DND-41 (cell line): ENCODE results near the gene KIAA1210.

Experiments used
- ATAC-seq: fragments of 200-7000 bp; cut with Tn5 transposase; 3 replicates; pipeline ENCODE4 v1.9.1; 2021; ENCODE audit warnings: low read depth; ENCODE audit not compliant: insufficient read depth
- DNase-seq: peaks from one replicate; pipeline ENCODE4 v3.0.0-alpha.2; 2020
- H2AFZ ChIP-seq: 2 replicates; pipeline ENCODE4 v1.6.0; 2012; ENCODE audit warnings: low read depth, low read length
- H3K27ac ChIP-seq: 2 replicates; pipeline ENCODE4 v1.5.1; 2012; ENCODE audit warnings: low read length, inconsistent platforms
- H3K27me3 ChIP-seq: fragments of 200-600 bp; sonication (generic); 2 replicates; pipeline ENCODE4 v1.6.0; 2012; ENCODE audit warnings: low read length, mild to moderate bottlenecking, inconsistent platforms; ENCODE audit not compliant: insufficient read depth, poor library complexity
- H3K36me3 ChIP-seq: 2 replicates; pipeline ENCODE4 v1.5.1; 2012; ENCODE audit warnings: low read length, inconsistent platforms; ENCODE audit not compliant: insufficient read depth
- H3K4me1 ChIP-seq: 2 replicates; pipeline ENCODE4 v1.5.1; 2012; ENCODE audit warnings: mild to moderate bottlenecking, low read length; ENCODE audit not compliant: insufficient read depth
- H3K4me2 ChIP-seq: 2 replicates; pipeline ENCODE4 v1.6.0; 2012; ENCODE audit warnings: mild to moderate bottlenecking, moderate library complexity, low read length, inconsistent platforms; ENCODE audit not compliant: insufficient read depth
- H3K4me3 ChIP-seq, 2 experiments: fragments of 200-600 bp in 1 of 2; shearing (Covaris generic) in 1 of 2; 2 replicates each; pipeline ENCODE4 v1.5.1; 2012 to 2016; ENCODE audit warnings: inconsistent platforms in 2 of 2, low read length in 2 of 2, mild to moderate bottlenecking in 2 of 2, low read depth in 1 of 2, moderate library complexity in 1 of 2
- H3K79me2 ChIP-seq: 2 replicates; pipeline ENCODE4 v1.6.0; 2012; ENCODE audit warnings: low read length, inconsistent platforms; ENCODE audit not compliant: insufficient read depth
- H3K9ac ChIP-seq: 2 replicates; pipeline ENCODE4 v1.6.0; 2012; ENCODE audit warnings: low read depth, mild to moderate bottlenecking, inconsistent platforms, low read length, moderate library complexity
- H3K9me3 ChIP-seq: 2 replicates; pipeline ENCODE4 v1.5.1; 2012; ENCODE audit warnings: low read length, moderate library complexity, mild to moderate bottlenecking, inconsistent platforms; ENCODE audit not compliant: insufficient read depth, severe bottlenecking
- H4K20me1 ChIP-seq: 2 replicates; pipeline ENCODE4 v1.6.0; 2012; ENCODE audit warnings: low read length; ENCODE audit not compliant: insufficient read depth
- CTCF ChIP-seq: IDR thresholded peaks from 2 replicates; pipeline ENCODE4 v1.5.1; 2012; ENCODE audit warnings: borderline replicate concordance, low read length, moderate library complexity, mild to moderate bottlenecking; ENCODE audit not compliant: poor library complexity, severe bottlenecking; ENCODE audit errors: extremely low read depth
- EZH2 ChIP-seq: IDR thresholded peaks from 3 replicates; pipeline ENCODE4 v1.6.1; 2012; ENCODE audit warnings: borderline replicate concordance, low read depth, mild to moderate bottlenecking, moderate library complexity, low read length, inconsistent platforms; ENCODE audit not compliant: severe bottlenecking

The KIAA1210 gene

GRCh38 chrX:119127650-119128049 is at the start of gene KIAA1210:
Gene KIAA1210, minus strand, starts transcription at chrX:119127812. Its CDS starts 4,170 bp downstream, at chrX:119123642.
- H4K20me1 ChIP-seq: no peaks in the 10 kb centered on the region
- TF ChIP-seq CTCF: no peak
- TF ChIP-seq EZH2: no peak
- no peaks in the 10 kb centered on the region for H3K9me3 ChIP-seq
- no peak within 1 kb of the TSS for H2AFZ ChIP-seq
- no peaks in the 10 kb centered on the region for H3K79me2 ChIP-seq
- DNase-seq: no peak
- H3K4me1 ChIP-seq: no peaks in the 10 kb centered on the region
- H3K9ac ChIP-seq: no peak within 1 kb of the TSS
- H3K4me3 ChIP-seq: no peak within 1 kb of the TSS
- no peaks in the 10 kb centered on the region for H3K27me3 ChIP-seq
- no peak within 1 kb of the TSS for H3K4me2 ChIP-seq
- no peak for ATAC-seq
- no peak within 1 kb of the TSS for H3K27ac ChIP-seq
- H3K36me3 ChIP-seq: no peaks in the 10 kb centered on the region

DNA sequence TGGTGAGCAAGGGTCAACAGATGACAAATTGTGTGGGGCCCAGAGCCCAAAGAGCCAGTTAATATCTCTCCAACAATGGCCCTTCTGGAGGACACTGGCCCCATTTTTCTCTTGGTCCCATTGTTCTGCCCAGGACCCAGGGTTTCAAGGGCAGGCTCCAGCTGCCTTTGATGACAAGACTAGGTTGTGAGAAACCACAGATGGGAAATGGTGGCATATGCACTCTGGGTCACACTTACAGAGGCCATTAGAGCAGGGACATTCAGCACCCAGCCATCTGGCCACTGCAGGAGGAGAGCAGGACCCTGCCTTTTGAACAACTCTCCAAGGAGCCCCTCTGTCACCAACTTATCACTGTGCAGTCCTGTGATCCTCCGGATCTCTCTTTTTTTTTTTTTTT is 49.7 kb upstream of the KIAA1210 start:
- Histone ChIP-seq H3K4me2 (no peak overlapping the region), H4K20me1 (no peaks in the 10 kb centered on the region), H3K4me3 (no peak overlapping the region), H3K27ac (no peak overlapping the region), H3K4me1 (no peaks in the 10 kb centered on the region), H2AFZ (no peak overlapping the region), H3K9ac (no peak overlapping the region), H3K9me3 (no peaks in the 10 kb centered on the region), H3K79me2 (no peaks in the 10 kb centered on the region), H3K36me3 (no peaks in the 10 kb centered on the region), H3K27me3 (no peaks in the 10 kb centered on the region)
- TF ChIP-seq CTCF (no peak), EZH2 (no peak)
- DNase-seq (no peak), ATAC-seq (no peak)

GRCh38 chrX:119174900-119175299 is 47.3 kb upstream of the KIAA1210 start:
- no peak overlapping the region for H3K27ac ChIP-seq
- no peaks in the 10 kb centered on the region for H4K20me1 ChIP-seq
- H3K4me3 ChIP-seq: no peak overlapping the region
- no peak overlapping the region for H3K4me2 ChIP-seq
- TF ChIP-seq CTCF (no peak), EZH2 (no peak)
- no peaks in the 10 kb centered on the region for H3K27me3 ChIP-seq
- H3K9ac ChIP-seq: no peak overlapping the region
- no peak overlapping the region for H2AFZ ChIP-seq
- no peak for ATAC-seq
- no peak for DNase-seq
- no peaks in the 10 kb centered on the region for H3K4me1 ChIP-seq
- H3K36me3 ChIP-seq: no peaks in the 10 kb centered on the region
- no peaks in the 10 kb centered on the region for H3K79me2 ChIP-seq
- no peaks in the 10 kb centered on the region for H3K9me3 ChIP-seq

- H3K9ac ChIP-seq: no peak overlapping the region
- no peak overlapping the region for H2AFZ ChIP-seq
- no peak for TF ChIP-seq CTCF
- TF ChIP-seq EZH2: no peak
- H3K27ac ChIP-seq: no peak overlapping the region
- no peak for DNase-seq
- no peaks in the 10 kb centered on the region for H4K20me1 ChIP-seq
- H3K36me3 ChIP-seq: no peaks in the 10 kb centered on the region
- no peak overlapping the region for H3K4me2 ChIP-seq
- no peaks in the 10 kb centered on the region for H3K4me1 ChIP-seq
- ATAC-seq: no peak
- H3K27me3 ChIP-seq: no peaks in the 10 kb centered on the region
- no peaks in the 10 kb centered on the region for H3K79me2 ChIP-seq
- H3K9me3 ChIP-seq: no peaks in the 10 kb centered on the region
- no peak overlapping the region for H3K4me3 ChIP-seq
Measured at GRCh38 chrX:119168104-119168503, 40.5 kb upstream of the KIAA1210 start.
